ENCODE data around the gene ACAD10.
"Not testable (repeated sequence)": the region's sequence is repeated elsewhere in the genome, so short reads cannot be mapped to it uniquely, and the experiment has no call there.

The ACAD10 gene

DNA sequence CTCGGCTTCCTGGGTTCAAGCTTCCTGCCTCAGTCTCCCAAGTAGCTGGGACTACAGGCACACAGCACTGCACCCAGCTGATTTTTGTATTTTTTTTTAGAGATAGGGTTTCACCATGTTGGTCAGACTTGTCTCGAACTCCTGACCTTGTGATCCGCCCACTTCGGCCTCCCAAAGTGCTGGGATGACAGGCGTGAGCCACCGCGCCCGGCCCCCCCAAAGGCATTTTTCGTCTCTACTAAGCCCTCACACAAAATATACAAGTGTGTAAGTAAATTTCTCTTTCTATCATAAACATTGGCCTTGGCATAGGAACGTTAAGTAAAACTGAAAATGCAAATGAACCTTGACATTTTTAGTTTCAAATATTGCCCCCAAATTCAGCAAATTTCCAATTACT, 2.1 kb downstream of the ACAD10 start:
- no peak for DNase-seq

- no peak for DNase-seq
Observed at GRCh38 chr12:111691262-111691661, 5.4 kb downstream of the ACAD10 start.

- no peak for DNase-seq
Observed at GRCh38 chr12:111692575-111693210, 6.8 kb downstream of the ACAD10 start.

DNA sequence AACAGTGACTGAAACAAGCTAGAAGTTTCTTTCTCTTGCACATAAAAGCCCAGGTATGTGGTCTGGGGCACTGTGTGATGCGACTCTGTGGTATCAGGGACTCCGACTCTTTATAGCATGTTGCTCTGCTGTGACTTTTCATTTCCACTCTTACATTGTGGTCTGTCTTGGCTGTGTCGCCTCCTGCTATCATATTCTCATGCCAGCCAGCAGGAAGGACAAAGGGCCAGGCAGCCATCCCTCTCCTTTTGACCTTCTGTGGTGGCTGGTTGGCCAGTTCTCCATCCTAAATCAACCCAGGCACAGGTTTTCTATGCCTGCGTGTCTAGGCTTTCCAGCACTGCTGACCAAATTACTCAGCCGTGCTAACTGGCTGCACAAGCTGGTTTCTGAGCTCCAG, 8.0 kb downstream of the ACAD10 start:
- DNase-seq = no peak

DNA sequence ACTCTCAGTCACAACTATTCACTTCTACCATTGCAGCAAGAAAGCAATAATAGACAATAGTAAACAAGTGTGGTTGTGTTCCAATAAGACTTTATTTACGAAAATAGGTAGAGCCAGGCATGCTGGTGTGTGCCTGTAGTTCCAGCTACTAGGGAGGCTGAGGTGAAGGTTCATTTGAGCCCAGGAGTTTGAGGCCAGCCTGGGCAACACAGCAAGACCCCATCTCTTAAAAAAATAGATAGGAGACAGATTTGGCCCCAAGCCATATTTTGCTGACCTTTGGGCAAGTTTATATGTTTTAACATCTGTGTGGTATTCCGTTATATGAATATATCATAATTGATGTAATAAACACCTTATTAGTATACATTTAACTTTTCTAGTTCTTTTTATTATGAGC, 14.1 kb downstream of the ACAD10 start:
- DNase-seq = no peak

GRCh38 chr12:111705672-111706071, 19.8 kb downstream of the ACAD10 start:
- DNase-seq = no peak

GRCh38 chr12:111706145-111706544, 20.3 kb downstream of the ACAD10 start:
- no peak for DNase-seq

DNA sequence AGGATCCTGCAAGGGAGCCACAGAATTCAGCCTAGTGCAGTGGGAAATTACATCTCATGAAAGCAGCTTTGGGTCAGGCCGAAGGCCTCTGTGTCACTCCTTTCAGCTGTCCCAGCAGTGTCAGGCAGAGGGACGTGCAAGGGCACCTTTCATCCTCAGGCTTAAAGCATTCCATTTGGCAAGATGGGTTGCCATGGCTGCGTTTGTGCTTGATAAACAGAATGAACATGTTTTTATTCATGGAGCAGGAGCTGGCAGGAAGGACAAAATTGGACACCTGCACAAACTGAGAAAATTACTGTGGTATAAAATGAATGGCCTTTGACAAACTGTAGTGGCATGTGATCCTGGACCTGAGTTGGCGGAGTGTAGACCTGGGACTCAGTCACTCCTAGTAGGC, 29.4 kb downstream of the ACAD10 start:
- DNase-seq = no peak

DNA sequence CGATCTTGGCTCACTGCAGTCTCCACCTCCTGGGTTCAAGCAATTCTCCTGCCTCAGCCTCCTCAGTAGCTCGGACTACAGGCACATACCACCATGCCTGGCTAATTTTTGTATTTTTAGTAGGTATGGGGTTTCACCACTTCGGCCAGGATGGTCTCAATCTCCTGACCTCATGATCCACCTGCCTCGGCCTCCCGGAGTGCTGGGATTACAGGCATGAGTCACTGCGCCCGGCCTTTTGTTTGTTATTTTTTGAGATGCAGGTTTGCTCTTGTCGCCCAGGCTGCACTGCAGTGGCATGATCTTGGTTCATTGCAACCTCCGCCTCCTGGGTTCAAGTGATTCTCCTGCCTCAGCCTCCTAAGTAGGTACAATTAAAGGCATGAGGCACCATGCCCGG, 33.5 kb downstream of the ACAD10 start:
- DNase-seq = not testable (repeated sequence)

GRCh38 chr12:111720457-111720856, 34.6 kb downstream of the ACAD10 start:
- no peak for DNase-seq

DNA sequence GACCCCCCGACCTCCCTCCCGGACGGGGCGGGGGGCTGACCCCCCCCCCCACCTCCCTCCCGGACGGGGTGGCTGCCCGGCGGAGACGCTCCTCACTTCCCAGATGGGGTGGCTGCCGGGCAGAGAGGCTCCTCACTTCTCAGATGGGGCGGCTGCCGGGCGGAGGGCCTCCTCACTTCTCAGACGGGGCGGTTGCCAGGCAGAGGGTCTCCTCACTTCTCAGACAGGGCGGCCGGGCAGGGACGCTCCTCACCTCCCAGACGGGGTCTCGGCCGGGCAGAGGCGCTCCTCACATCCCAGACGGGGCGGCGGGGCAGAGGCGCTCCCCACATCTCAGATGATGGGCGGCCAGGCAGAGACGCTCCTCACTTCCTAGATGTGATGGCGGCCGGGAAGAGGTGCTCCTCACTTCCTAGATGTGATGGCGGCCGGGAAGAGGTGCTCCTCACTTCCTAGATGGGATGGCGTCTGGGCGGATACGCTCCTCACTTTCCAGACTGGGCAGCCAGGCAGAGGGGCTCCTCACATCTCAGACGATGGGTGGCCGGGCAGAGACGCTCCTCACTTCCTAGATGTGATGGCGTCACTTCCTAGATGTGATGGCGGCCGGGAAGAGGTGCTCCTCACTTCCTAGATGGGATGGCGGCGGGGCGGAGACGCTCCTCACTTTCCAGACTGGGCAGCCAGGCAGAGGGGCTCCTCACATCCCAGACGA, 38.0 kb downstream of the ACAD10 start:
- not testable (repeated sequence) for DNase-seq

DNA sequence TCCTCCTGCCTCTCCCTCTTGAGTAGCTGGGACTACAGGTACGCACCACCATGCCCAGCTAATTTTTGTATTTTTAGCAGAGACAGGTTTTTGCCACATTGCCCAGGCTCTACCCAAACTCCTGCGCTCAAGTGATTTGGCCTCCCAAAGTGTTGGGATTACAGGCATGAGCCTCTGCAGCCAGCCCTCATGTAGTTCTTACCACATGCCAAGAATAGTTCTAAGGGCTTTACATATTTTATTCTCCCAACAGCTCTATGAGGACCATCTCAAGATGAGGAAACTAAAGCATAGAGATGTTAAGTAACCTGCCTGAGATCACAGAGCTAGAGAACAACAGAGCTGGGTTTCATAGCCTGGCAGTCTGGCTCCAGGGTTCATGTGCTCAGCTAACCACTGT, 42.9 kb downstream of the ACAD10 start:
- DNase-seq = no peak

DNA sequence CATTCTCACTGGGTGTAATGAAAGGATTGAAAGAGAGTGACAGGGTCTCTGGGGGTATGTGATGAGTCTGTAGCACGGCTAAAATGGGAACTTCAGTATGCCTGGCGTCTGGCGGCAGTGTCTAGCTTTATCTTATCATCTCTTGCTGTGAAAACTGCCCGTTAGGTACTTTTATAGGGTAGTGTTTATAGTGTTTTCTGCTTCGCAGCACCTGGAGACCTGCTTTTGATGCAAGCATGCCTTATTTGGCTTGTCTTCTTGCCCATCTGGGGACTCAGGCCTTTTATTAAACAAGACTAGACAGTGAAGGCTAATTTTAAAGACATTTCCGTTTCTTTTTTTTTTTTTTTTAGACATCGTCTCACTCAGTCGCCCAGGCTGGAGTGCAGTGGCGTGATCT, 44.6 kb downstream of the ACAD10 start:
- no peak for DNase-seq

GRCh38 chr12:111732786-111733185, 46.9 kb downstream of the ACAD10 start:
- DNase-seq = no peak

DNA sequence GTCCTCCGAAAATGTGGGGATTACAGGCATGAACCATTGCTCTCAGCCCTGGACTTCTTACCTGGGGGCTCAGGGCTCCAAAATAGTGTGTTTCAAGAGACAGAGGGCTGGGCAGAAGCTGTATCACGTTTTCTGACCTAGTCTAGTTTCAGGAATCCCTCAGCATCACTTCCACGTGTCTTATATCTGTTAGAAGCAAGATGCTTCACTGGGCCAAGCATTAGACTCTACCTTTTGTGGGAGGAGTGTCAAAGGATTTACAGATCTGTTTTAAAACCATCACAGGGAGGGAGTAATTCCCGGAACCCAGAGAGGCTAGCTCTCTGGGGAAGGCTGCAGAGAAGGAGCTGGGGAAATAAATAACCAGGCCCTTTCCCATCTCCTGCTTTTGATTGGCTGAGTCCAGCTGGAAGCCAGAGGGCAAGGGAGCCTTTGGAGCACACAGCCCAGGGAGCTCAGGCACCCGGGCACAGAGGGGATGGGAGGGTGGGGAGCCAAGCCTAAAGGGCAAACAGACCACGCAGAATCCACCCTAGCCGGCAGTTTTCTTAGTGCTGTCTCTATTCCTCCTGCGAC, 47.6 kb downstream of the ACAD10 start:
- no peak for DNase-seq

DNA sequence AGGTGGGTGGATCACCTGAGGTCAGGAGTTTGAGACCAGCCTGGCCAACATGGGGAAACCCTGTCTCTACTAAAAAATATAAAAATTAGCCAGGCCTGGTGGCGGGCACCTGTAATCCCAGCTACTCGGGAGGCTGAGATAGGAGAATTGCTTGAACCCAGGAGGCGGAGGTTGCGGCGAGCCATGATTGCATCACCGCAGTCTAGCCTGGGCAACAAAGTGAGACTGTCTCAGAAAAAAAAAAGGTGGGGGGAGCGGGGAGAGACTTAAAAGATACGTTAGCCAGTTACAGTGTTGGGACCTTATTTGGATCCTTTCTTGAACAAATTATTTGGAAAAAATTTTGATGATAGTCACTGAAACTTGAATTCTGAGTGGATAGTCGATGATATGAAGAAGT, 53.7 kb downstream of the ACAD10 start:
- not testable (repeated sequence) for DNase-seq

DNA sequence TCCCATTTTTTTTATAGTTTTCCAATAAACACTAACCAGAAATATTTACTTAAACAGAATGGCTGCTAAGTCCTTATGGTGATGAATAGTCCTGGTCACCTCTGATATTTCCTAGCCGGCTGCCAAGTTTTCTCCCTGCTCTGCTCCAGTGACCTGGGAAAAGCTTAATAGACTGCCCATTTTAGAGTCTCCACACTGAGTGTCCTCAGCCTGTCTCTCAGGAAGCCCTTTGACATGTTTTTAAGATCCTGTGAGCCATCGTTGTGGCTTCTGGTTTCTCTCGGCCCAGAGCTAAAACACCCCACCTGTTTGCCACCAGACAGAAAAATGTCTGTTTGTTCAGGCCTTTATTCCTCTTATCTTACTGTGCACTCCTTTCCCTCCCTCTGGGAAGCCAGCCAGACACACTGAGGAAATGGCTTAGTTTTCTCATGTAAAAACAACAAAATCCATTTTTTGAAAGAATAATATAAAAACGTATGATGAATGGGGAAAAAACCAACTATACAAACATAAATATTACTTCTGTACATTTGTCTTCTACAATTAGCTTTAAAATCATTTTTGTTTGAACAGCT, 55.5 kb downstream of the ACAD10 start:
- no peak for DNase-seq

DNA sequence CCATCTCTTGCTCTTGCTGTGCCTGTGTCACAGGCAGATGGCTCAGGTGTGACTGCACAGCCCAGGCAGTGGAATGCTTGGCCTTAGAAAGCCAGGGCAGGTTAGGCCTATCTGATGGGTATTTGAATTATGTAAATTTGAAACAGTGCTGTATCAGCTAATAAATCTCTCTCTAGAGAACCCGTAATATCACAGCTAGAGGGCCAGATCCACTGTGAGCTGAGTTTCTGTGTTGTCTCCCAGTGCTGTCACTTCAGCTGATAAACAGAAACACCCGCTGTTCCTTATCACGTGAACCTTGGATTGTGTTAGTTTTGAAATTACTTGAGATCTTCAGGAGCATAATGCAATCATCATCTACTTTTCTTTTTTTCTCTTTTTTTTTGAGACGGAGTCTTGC, 59.4 kb downstream of the ACAD10 start:
- no peak for DNase-seq

GRCh38 chr12:111747333-111747732, 61.5 kb downstream of the ACAD10 start:
- DNase-seq = no peak

DNA sequence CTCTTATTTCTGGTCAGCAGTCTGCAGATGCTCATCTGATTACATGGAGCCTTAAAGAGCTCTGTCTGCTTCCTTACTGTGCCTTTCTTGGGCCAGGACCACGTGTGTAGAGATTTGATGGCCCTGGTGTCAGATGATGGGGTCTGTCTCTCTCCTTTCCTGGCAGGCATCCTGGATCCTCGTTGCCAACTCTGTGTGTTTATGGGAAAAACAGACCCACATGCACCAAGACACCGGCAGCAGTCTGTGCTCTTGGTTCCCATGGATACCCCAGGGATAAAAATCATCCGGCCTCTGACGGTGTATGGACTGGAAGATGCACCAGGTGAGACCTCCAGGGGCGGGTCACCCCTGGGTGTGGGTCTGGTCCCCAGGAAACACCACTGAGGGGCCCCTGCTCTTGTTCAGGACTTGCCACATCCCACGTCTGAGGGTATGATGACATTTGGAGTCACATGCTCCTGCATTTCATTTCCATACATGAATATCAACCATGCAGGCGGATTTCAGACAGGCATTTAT, 62.4 kb downstream of the ACAD10 start:
- DNase-seq = no peak

DNA sequence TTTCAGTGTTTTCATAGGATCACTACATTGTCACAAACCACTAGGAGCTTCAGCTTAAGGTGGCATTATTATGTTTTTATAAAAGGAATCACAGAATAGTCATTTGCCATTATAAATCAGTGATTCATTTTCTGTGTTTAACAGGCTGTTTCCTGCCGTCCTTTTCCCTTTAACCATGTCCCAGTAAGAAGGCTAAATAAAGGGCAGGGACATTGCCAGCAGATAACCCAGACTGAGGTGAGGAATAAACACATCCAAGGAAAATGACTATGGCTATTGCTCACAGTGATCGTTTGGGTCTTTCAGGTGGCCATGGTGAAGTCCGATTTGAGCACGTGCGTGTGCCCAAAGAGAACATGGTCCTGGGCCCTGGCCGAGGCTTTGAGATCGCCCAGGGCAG, 63.0 kb downstream of the ACAD10 start:
- DNase-seq = no peak

DNA sequence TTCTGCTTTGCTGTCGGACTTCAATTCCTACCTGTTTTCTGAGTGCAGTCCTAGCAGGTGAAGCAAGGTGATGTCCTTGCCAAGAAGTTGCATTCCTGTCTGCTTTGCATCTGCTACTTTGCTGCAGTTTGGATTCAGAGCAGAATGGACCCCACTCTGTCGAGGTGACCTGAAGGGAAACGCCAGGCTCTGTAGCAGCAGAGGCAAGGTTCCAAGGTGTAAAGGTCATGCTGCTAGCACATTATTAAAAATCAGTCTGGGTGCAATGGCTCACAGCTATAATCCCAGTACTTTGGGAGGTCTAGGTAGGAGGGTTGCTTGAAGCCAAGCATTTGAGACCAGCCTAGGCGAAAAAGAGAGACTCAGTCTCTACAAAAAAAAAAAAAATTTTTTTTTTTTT, 63.5 kb downstream of the ACAD10 start:
- DNase-seq = no peak

DNA sequence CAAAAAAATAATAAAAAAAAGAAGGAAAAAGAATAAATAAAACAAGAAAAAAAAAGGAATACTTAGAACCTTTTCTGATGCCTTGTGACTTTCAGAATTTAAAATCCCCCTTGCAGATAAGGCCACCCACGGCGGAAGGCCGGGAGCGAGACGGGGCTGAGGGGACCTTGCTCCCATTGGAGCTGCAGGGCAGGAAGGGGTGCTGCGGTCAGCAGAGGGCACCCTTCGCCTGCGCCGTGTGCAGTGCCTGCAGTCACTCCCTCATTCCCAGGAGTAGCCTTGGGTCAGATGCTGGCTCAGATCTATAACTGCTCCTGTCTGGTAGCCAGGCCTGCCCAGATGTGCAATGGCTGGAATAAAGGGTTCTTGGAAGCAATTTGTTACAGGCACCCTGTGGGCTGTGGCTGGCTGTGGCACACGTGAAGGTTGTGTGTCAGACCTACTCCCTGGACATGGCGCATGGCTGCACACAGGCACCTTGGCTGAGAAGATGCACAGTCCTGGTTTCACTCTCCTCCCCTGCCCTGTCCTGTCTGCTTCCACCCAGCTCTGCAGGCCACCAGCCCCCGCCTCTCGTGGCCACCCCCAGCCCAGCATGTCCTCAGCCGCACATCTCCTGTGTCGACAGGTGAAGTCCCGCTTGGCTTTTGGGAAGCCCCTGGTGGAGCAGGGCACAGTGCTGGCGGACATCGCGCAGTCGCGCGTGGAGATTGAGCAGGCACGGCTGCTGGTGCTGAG, 67.5 kb downstream of the ACAD10 start:
- no peak for DNase-seq
